Calu3 (cell line): Measurements from ENCODE around the gene AVPR2. TPM values are rescaled to one million over a fixed set of nuclear protein-coding genes. Genes with fewer than 3 reads are reported as not detected.

Experiments used
- BruUV-seq: library from RNA; stranded (reverse); fragments of 400-500 nt; replicated peaks from 2 replicates; lab custom pipeline; 2021; lab: Mats Ljungman, UMichigan
- CTCF ChIA-PET: fragments of 300-600 bp; sonication (Branson Sonifier 250); formaldehyde crosslinking; loops from one replicate; lab custom pipeline; 2022; ENCODE audit warnings: antibody characterized with exemption; lab: Charles Lee
- DNase-seq: peaks from one replicate; pipeline ENCODE4 v3.0.0; 2022
- H3K27ac Mint-ChIP-seq: one replicate; pipeline ENCODE4 v1.8.0; 2022; ENCODE audit warnings: mixed read lengths; ENCODE audit not compliant: unreplicated experiment
- H3K27me3 Mint-ChIP-seq: one replicate; pipeline ENCODE4 v1.8.0; 2022; ENCODE audit warnings: mixed read lengths; ENCODE audit not compliant: unreplicated experiment
- H3K36me3 Mint-ChIP-seq: one replicate; pipeline ENCODE4 v1.8.0; 2022; ENCODE audit warnings: mild to moderate bottlenecking, moderate library complexity, mixed read lengths; ENCODE audit not compliant: insufficient read depth, unreplicated experiment
- H3K4me1 Mint-ChIP-seq: one replicate; pipeline ENCODE4 v1.8.0; 2022; ENCODE audit warnings: mild to moderate bottlenecking, low read depth, mixed read lengths; ENCODE audit not compliant: unreplicated experiment
- H3K4me3 Mint-ChIP-seq: one replicate; pipeline ENCODE4 v1.8.0; 2022; ENCODE audit warnings: mild to moderate bottlenecking, low read depth, moderate library complexity, mixed read lengths; ENCODE audit not compliant: unreplicated experiment
- H3K9me3 Mint-ChIP-seq: one replicate; pipeline ENCODE4 v1.8.0; 2022; ENCODE audit warnings: low read depth, mixed read lengths; ENCODE audit not compliant: unreplicated experiment
- intact Hi-C: fragments of 100-400 bp; cut with micrococcal nuclease; formaldehyde crosslinking; loops from one replicate; pipeline ENCODE4 v1.10.0; 2022; ENCODE audit not compliant: unreplicated experiment
- total RNA-seq: library from RNA; stranded (reverse); gene quantifications from 2 replicates; pipeline ENCODE4 v1.2.3, GENCODE V29; 2022
- TF ChIP-seq, protein P1 (sequence below): fragments of 200-600 bp; IDR thresholded peaks from one replicate; pipeline ENCODE4 v1.8.0; 2022; ENCODE audit warnings: antibody characterized with exemption; ENCODE audit not compliant: unreplicated experiment

AVPR2 gene
- total RNA-seq, 1 experiment from 2014 or later = not detected

GRCh38 chrX:153935326-153935851, 30.9 kb downstream of the AVPR2 start:
- H3K9me3 Mint-ChIP-seq = no peaks in the 10 kb centered on the region
- H3K36me3 Mint-ChIP-seq = peaks cover 39% of the 10 kb centered on the region
- intact Hi-C loops = no loop called here
- CTCF ChIA-PET = no interaction called here
- no peaks in the 10 kb centered on the region for H3K27me3 Mint-ChIP-seq
- H3K4me3 Mint-ChIP-seq = peak overlapping the region; percentile 67
- H3K27ac Mint-ChIP-seq = no peak overlapping the region
- BruUV-seq = no TSS peak
- DNase-seq = no peak
- H3K4me1 Mint-ChIP-seq = no peaks in the 10 kb centered on the region
- TF ChIP-seq, protein P1, sequence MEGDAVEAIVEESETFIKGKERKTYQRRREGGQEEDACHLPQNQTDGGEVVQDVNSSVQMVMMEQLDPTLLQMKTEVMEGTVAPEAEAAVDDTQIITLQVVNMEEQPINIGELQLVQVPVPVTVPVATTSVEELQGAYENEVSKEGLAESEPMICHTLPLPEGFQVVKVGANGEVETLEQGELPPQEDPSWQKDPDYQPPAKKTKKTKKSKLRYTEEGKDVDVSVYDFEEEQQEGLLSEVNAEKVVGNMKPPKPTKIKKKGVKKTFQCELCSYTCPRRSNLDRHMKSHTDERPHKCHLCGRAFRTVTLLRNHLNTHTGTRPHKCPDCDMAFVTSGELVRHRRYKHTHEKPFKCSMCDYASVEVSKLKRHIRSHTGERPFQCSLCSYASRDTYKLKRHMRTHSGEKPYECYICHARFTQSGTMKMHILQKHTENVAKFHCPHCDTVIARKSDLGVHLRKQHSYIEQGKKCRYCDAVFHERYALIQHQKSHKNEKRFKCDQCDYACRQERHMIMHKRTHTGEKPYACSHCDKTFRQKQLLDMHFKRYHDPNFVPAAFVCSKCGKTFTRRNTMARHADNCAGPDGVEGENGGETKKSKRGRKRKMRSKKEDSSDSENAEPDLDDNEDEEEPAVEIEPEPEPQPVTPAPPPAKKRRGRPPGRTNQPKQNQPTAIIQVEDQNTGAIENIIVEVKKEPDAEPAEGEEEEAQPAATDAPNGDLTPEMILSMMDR = no peak

DNA sequence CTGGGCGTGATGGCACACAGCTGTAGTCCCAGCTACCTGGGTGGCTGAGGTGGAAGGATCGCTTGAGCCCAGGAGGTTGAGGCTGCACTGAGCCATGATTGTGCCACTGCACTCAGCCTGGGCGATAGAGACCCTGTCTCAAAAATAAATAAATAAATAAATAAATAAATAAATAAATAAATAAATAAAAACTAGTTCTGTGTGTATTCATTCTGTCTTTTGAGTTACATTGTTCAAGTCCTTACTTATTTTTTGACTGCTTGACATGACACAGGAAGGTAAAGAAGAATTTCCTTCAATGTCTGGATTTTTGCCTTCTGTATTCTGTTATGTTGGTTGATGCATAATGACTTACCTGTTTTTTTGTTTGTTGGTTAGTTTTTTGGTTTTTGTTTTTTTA, 32.6 kb downstream of the AVPR2 start:
- H3K27ac Mint-ChIP-seq = no peak overlapping the region
- no peaks in the 10 kb centered on the region for H3K9me3 Mint-ChIP-seq
- intact Hi-C loops = no loop called here
- no TSS peak for BruUV-seq
- CTCF ChIA-PET = no interaction called here
- no peak for DNase-seq
- TF ChIP-seq, protein P1 = no peak
- H3K4me1 Mint-ChIP-seq = no peaks in the 10 kb centered on the region
- H3K4me3 Mint-ChIP-seq = no peak overlapping the region
- no peaks in the 10 kb centered on the region for H3K27me3 Mint-ChIP-seq
- H3K36me3 Mint-ChIP-seq = peaks cover 25% of the 10 kb centered on the region

DNA sequence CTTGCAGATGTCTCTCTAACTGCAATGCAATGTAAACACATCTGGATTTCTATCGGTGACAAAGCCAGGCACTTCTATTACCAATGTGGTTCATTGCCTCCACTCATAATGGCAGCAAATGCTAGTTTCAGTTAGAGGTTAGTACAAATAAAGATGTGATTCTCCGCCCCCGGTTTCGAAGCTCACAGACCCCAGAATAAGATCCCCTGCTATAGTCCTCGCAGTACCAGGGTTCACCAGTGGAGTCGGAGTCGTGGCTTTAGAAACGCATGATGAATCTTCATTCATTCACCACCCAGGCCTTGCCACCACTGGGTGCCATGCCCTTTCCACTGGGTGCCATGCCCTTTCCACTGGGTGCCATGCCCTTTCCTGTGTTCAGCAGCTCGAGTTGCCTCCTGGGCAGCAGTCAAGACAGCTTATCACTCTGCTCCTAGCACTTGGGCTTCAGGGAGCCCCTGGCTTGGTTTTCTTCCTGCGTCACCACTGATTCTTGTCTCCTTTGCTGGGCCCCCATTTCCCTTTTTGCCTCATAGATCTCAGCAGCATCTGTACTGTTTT, 33.8 kb downstream of the AVPR2 start:
- no TSS peak for BruUV-seq

GRCh38 chrX:153939573-153939972, 35.1 kb downstream of the AVPR2 start:
- CTCF ChIA-PET = no interaction called here
- TF ChIP-seq, protein P1 = no peak
- Mint-ChIP-seq H3K4me1 (no peaks in the 10 kb centered on the region), H3K9me3 (no peaks in the 10 kb centered on the region), H3K36me3 (peaks cover 8% of the 10 kb centered on the region), H3K27ac (no peak overlapping the region), H3K27me3 (no peaks in the 10 kb centered on the region), H3K4me3 (no peak overlapping the region)
- intact Hi-C loops = no loop called here
- BruUV-seq = no TSS peak
- DNase-seq = no peak

More for the DNA sequence above, 33.8 kb downstream of the AVPR2 start:
- no peak overlapping the region for H3K4me3 Mint-ChIP-seq
- no peak overlapping the region for H3K27ac Mint-ChIP-seq
- intact Hi-C loops = no loop called here
- H3K27me3 Mint-ChIP-seq = no peaks in the 10 kb centered on the region
- no peaks in the 10 kb centered on the region for H3K9me3 Mint-ChIP-seq
- TF ChIP-seq, protein P1 = no peak
- no peak for DNase-seq
- CTCF ChIA-PET = interaction anchor here (0.7 kb wide), 1 partner anchor 457 kb away, joined by 5 read pairs; no protein-coding TSS in a partner anchor
- no peaks in the 10 kb centered on the region for H3K4me1 Mint-ChIP-seq
- peaks cover 18% of the 10 kb centered on the region for H3K36me3 Mint-ChIP-seq
